Activated T-helper 1 cell treated with anti-CD3 and anti-CD28 coated beads, Interleukin-12 subunit alpha, Interleukin-12 subunit beta, Interleukin-2, Interleukin-4 antibody, amounts not matched to agents 30 ng/mL and 10 ng/mL and 1 ng/mL, durations not matched to agents 14 hours and 24 hours and 36 hours (primary cell): Measurements from ENCODE around the gene YTHDF1. TPM values are rescaled to one million over a fixed set of nuclear protein-coding genes. Genes with fewer than 3 reads are reported as not detected.

ENCODE experiments used
- DNase-seq: peaks from one replicate; pipeline ENCODE4 v3.0.0; 2021; ENCODE audit warnings: low spot score
- H3K27ac Mint-ChIP-seq: one replicate; pipeline ENCODE4 v1.8.0; 2021; ENCODE audit warnings: mild to moderate bottlenecking, mixed read lengths
- H3K27me3 Mint-ChIP-seq: one replicate; pipeline ENCODE4 v1.8.0; 2022; ENCODE audit warnings: mild to moderate bottlenecking, moderate library complexity, mixed read lengths; ENCODE audit not compliant: insufficient read depth
- H3K36me3 Mint-ChIP-seq: one replicate; pipeline ENCODE4 v1.8.0; 2021; ENCODE audit warnings: low read depth, mixed read lengths
- H3K4me1 Mint-ChIP-seq: one replicate; pipeline ENCODE4 v1.8.0; 2021; ENCODE audit warnings: low read depth, mixed read lengths
- H3K4me3 Mint-ChIP-seq: one replicate; pipeline ENCODE4 v1.8.0; 2021; ENCODE audit warnings: mild to moderate bottlenecking, moderate library complexity, mixed read lengths
- H3K9me3 Mint-ChIP-seq: one replicate; pipeline ENCODE4 v1.8.0; 2021; ENCODE audit warnings: mixed read lengths
- intact Hi-C: fragments of 100-400 bp; cut with micrococcal nuclease; formaldehyde crosslinking; loops from one replicate; pipeline ENCODE4 v1.15.1; 2024
- total RNA-seq: library from RNA; stranded (reverse); gene quantifications from 2 replicates; pipeline ENCODE4 v1.2.3, GENCODE V29; 2022

Gene YTHDF1
- total RNA-seq, 1 donor from 2014 or later: 49.0 TPM

- Mint-ChIP-seq H3K27ac (no peak overlapping the region), H3K27me3 (peaks cover 3% of the 10 kb centered on the region), H3K36me3 (no peaks in the 10 kb centered on the region), H3K4me3 (no peak overlapping the region), H3K9me3 (no peaks in the 10 kb centered on the region), H3K4me1 (no peaks in the 10 kb centered on the region)
- intact Hi-C loops: no loop called here
- DNase-seq: no peak
Observed at GRCh38 chr20:63242736-63243135, 26.8 kb upstream of the YTHDF1 start.

GRCh38 chr20:63241272-63241671 is 25.3 kb upstream of the YTHDF1 start:
- intact Hi-C loops: no loop called here

GRCh38 chr20:63240004-63240403 is 24.1 kb upstream of the YTHDF1 start:
- no peaks in the 10 kb centered on the region for H3K27me3 Mint-ChIP-seq
- DNase-seq: no peak
- no peak overlapping the region for H3K4me3 Mint-ChIP-seq
- no peak overlapping the region for H3K27ac Mint-ChIP-seq
- no peaks in the 10 kb centered on the region for H3K9me3 Mint-ChIP-seq
- H3K4me1 Mint-ChIP-seq: no peaks in the 10 kb centered on the region
- intact Hi-C loops: no loop called here
- H3K36me3 Mint-ChIP-seq: no peaks in the 10 kb centered on the region

More at GRCh38 chr20:63241272-63241671, 25.3 kb upstream of the YTHDF1 start:
- no peak overlapping the region for H3K27ac Mint-ChIP-seq
- no peaks in the 10 kb centered on the region for H3K9me3 Mint-ChIP-seq
- DNase-seq: no peak
- H3K4me1 Mint-ChIP-seq: no peaks in the 10 kb centered on the region
- no peak overlapping the region for H3K4me3 Mint-ChIP-seq
- peaks cover 3% of the 10 kb centered on the region for H3K27me3 Mint-ChIP-seq
- H3K36me3 Mint-ChIP-seq: no peaks in the 10 kb centered on the region

- no peaks in the 10 kb centered on the region for H3K4me1 Mint-ChIP-seq
- no peaks in the 10 kb centered on the region for H3K27me3 Mint-ChIP-seq
- DNase-seq: no peak
- H3K9me3 Mint-ChIP-seq: no peaks in the 10 kb centered on the region
- intact Hi-C loops: no loop called here
- no peak overlapping the region for H3K27ac Mint-ChIP-seq
- H3K4me3 Mint-ChIP-seq: no peak overlapping the region
- no peaks in the 10 kb centered on the region for H3K36me3 Mint-ChIP-seq
Observed at GRCh38 chr20:63239431-63239830, 23.5 kb upstream of the YTHDF1 start.

DNA sequence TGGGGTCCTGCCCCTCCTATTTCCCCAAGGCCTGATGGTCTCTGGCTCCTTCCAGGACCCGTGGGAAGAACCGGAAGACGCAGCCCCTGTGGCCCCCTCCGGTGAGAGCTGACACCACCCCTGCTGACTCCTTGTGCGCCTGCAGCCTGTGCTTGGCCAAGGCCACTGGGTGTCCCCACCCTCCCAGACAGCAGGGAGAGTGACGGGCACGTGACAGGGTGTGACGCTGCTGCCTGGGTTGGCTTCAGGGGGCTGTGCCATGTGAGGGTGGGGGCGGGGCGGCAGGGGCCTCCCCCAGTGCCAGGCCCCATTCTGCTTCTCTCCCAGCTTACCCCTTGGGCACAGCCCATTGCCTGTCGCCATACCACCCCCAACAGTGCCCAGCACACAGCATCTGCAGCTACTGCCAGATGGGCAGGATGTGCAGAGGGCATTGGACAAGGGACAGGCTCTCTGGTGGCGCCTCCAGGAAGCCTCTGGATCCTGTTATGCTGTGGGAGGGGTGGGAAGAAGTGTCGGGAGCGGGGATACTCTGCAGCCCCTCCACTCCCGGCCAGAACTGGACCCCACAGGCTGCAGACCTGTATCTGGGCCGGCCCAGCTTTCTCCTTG is 22.7 kb upstream of the YTHDF1 start:
- Mint-ChIP-seq H3K9me3 (no peaks in the 10 kb centered on the region), H3K27ac (no peak overlapping the region), H3K4me3 (no peak overlapping the region), H3K36me3 (no peaks in the 10 kb centered on the region), H3K27me3 (no peaks in the 10 kb centered on the region), H3K4me1 (no peaks in the 10 kb centered on the region)
- intact Hi-C loops: no loop called here
- no peak for DNase-seq

DNA sequence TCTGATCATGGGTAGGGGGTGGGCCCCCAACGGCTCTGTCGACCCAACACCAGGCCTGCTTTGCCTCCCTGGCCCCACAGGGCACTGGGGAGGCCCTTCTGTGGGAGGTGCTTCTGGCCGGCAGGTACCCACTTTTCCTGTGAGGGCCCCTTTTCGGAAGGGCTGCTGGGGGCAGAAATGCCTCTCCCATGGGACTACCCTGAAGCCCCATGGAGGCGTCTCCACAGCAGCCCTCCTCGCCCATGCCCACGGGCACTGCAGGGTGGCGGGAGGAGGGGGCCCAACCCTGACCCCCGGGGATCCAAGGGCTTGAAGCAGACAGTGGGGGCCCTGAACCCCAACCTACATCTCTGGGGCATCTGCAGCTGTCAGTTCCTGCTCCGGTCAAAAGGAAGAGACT is 22.1 kb upstream of the YTHDF1 start:
- Mint-ChIP-seq H3K36me3 (no peaks in the 10 kb centered on the region), H3K27me3 (no peaks in the 10 kb centered on the region), H3K9me3 (no peaks in the 10 kb centered on the region), H3K4me1 (no peaks in the 10 kb centered on the region), H3K27ac (no peak overlapping the region), H3K4me3 (no peak overlapping the region)
- intact Hi-C loops: no loop called here
- DNase-seq: no peak

- H3K27ac Mint-ChIP-seq: no peak overlapping the region
- no peaks in the 10 kb centered on the region for H3K36me3 Mint-ChIP-seq
- no peak overlapping the region for H3K4me3 Mint-ChIP-seq
- no peaks in the 10 kb centered on the region for H3K4me1 Mint-ChIP-seq
- H3K27me3 Mint-ChIP-seq: peaks cover 7% of the 10 kb centered on the region
- DNase-seq: no peak
- H3K9me3 Mint-ChIP-seq: no peaks in the 10 kb centered on the region
- intact Hi-C loops: no loop called here
Observed at GRCh38 chr20:63236116-63236837, 20.3 kb upstream of the YTHDF1 start.

DNA sequence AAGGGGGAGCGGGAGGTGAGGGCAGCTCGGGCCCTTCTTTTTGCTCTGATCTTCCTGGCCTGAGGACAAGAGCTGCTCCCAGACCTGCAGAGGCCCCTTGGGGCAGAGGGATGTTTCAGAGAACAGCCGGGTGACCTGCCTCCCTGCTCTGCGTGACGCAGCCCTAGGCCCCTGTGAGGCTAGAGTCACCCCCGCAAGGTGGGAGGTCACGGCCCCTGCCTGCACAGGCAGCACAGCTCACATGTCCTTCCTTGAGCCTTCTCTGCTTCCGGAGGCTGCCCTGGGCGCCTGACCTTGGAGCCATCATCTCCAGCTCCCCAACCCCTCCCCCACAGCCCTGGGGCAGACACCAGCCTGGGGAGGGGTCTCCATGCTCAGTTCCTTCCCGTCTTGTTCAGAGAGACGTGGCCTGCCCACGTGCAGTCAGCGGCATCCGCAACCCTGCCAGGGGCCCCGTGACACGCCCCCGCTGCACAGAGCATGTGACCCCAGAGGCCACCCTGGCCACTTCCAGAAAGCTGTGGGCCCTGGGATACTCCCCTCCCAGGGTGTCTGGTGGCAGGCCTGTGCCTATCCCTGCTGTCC is 19.6 kb upstream of the YTHDF1 start, which contains the start of gene BIRC7:
TSS of gene BIRC7 (plus strand) at position 507 of the 585 bp plus-strand sequence. CDS start 192 bp downstream, outside the sequence.
- intact Hi-C loops: no loop called here
- Mint-ChIP-seq H3K27ac (no peak within 1 kb of the TSS), H3K4me1 (no peaks in the 10 kb centered on the region), H3K4me3 (no peak within 1 kb of the TSS), H3K9me3 (no peaks in the 10 kb centered on the region), H3K36me3 (no peaks in the 10 kb centered on the region), H3K27me3 (peaks cover 15% of the 10 kb centered on the region)
- no peak for DNase-seq

DNA sequence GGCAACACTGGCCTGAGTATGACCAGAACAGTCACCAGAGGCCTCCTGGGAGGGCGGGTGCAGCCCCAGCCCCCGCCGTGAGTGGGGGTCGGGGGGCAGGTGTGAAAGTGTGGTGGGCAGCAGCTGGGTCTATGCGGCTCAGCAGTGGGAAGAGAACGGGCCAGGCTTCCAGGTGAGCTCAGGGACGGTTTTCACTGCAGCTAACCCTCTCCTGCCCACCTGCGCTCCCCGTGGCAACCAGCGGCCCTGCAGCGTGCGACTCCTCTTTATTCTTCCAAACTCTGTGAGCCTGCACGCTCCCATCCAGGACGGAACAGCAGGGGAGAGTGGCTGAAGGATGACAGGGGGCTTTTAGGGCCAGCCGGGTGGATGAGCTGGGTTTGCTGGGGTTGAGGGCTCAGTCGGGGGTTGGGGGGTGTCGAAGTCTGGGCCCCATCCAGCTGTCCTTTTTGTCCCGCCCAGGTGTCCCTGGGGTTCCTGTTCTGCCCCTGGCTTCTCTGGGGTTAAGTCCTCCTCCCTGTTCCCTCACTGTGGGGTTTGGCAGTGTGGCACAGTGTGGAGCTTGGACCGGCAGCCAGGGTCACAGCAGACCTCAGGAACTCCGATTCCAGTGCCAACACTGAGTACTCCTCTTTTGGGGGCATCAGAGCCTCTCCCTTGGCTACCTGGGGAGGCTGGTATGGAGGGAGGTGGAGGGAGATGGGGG is 18.9 kb upstream of the YTHDF1 start:
- Mint-ChIP-seq H3K36me3 (no peaks in the 10 kb centered on the region), H3K4me3 (no peak overlapping the region)

DNA sequence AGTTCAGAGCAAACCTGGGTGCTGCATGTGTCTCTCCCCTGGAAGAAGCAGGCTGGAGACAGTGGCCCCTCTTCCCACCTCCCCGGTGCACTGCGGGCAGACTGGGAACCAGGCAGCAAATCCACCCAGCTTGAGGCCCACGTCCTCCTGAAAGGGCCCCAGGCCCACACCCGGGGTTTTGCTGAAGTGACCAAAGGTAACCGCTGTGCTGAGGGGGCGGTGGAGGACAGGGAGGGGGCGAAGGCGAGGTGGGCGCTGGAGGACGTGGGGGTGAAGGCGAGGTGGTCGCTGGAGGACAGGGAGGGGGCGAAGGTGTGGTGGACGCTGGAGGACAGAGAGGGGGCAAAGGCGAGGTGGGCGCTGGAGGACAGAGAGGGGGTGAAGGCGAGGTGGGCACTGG is 18.0 kb upstream of the YTHDF1 start:
- H3K4me1 Mint-ChIP-seq: no peaks in the 10 kb centered on the region

More for the DNA sequence above, 18.9 kb upstream of the YTHDF1 start:
- Mint-ChIP-seq H3K4me1 (no peaks in the 10 kb centered on the region), H3K27me3 (peaks cover 20% of the 10 kb centered on the region), H3K27ac (no peak overlapping the region), H3K9me3 (no peaks in the 10 kb centered on the region)
- no peak for DNase-seq
- intact Hi-C loops: no loop called here

GRCh38 chr20:63233061-63233344 is 17.1 kb upstream of the YTHDF1 start:
- intact Hi-C loops: no loop called here
- peaks cover 34% of the 10 kb centered on the region for H3K27me3 Mint-ChIP-seq
- no peak for DNase-seq
- H3K4me1 Mint-ChIP-seq: no peaks in the 10 kb centered on the region
- H3K27ac Mint-ChIP-seq: no peak overlapping the region
- H3K9me3 Mint-ChIP-seq: no peaks in the 10 kb centered on the region
- no peak overlapping the region for H3K4me3 Mint-ChIP-seq
- no peaks in the 10 kb centered on the region for H3K36me3 Mint-ChIP-seq

More for the DNA sequence above, 18.0 kb upstream of the YTHDF1 start:
- no peaks in the 10 kb centered on the region for H3K36me3 Mint-ChIP-seq
- no peak overlapping the region for H3K27ac Mint-ChIP-seq
- no peak overlapping the region for H3K4me3 Mint-ChIP-seq
- H3K27me3 Mint-ChIP-seq: peaks cover 27% of the 10 kb centered on the region
- no peak for DNase-seq
- no peaks in the 10 kb centered on the region for H3K9me3 Mint-ChIP-seq
- intact Hi-C loops: no loop called here

DNA sequence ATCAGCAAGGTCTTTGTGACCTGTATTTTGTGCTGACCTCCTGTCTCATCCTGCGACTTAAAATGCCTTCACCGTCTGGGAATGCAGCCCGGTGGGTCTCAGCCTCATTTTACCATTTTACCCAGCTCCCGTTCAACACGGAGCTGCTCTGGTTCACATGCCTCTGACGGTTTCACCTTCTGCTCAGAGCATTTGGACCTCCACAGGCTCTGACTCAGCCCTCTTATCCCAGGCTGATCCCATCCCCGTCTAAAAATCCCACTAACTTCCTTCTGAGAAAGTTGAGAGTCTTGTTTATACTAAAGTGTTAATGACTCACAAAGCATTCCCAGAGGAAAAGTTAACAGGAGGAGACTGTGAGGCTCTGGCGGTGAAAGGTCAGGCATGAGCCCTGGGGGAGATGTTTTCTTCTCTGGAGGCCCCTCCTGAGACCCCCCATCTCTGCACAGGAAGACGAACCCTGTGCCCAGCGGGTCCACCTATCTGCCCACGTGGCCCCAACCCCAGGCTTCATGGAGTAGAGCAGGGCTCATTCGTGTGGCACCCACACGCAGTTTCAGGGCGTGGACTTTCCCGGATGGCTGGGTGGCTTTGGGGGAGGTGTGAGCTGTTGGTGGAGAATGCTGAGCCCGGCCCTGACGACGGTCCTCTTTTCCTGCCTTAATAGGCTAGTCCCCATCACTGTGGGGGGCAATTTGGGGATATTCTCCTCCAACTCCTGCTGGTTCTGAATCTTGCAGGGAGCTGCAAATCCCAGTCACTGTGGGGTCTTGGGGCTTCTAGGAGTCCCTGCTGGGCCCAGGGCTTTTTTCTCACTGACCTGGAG is 16.5 kb upstream of the YTHDF1 start:
- no peak overlapping the region for H3K4me3 Mint-ChIP-seq
- no peaks in the 10 kb centered on the region for H3K36me3 Mint-ChIP-seq
- no peak for DNase-seq
- peaks cover 34% of the 10 kb centered on the region for H3K27me3 Mint-ChIP-seq
- no peaks in the 10 kb centered on the region for H3K9me3 Mint-ChIP-seq
- H3K27ac Mint-ChIP-seq: no peak overlapping the region
- intact Hi-C loops: no loop called here
- H3K4me1 Mint-ChIP-seq: no peaks in the 10 kb centered on the region
